Stimulated activated CD4-positive, alpha-beta T cell treated with anti-CD3 and anti-CD28 coated beads, Interleukin-12 subunit alpha, Interleukin-12 subunit beta, amount 100 ng/mL, for 48 hours (primary cell): ENCODE data around the gene IRGQ.
"Not testable (repeated sequence)": the region's sequence is repeated elsewhere in the genome, so short reads cannot be mapped to it uniquely, and the experiment has no call there.

Experiments used
- DNase-seq, 3 donors: peaks; one replicate each; pipeline ENCODE4 v3.0.0-alpha.2; 2020; ENCODE audit warnings: low read depth in 2 of 3, low spot score in 1 of 3

IRGQ gene

GRCh38 chr19:43624933-43625332 is 29.0 kb upstream of the IRGQ start:
- DNase-seq = peak; percentile 78 to 84 (median 81)

GRCh38 chr19:43623889-43624670 is 28.1 kb upstream of the IRGQ start:
- DNase-seq = no peak

GRCh38 chr19:43622956-43623355 is 27.0 kb upstream of the IRGQ start:
- no peak for DNase-seq

GRCh38 chr19:43622070-43622469 is 26.1 kb upstream of the IRGQ start:
- DNase-seq = no peak

GRCh38 chr19:43620061-43621001 is 24.4 kb upstream of the IRGQ start:
- DNase-seq = no peak

DNA sequence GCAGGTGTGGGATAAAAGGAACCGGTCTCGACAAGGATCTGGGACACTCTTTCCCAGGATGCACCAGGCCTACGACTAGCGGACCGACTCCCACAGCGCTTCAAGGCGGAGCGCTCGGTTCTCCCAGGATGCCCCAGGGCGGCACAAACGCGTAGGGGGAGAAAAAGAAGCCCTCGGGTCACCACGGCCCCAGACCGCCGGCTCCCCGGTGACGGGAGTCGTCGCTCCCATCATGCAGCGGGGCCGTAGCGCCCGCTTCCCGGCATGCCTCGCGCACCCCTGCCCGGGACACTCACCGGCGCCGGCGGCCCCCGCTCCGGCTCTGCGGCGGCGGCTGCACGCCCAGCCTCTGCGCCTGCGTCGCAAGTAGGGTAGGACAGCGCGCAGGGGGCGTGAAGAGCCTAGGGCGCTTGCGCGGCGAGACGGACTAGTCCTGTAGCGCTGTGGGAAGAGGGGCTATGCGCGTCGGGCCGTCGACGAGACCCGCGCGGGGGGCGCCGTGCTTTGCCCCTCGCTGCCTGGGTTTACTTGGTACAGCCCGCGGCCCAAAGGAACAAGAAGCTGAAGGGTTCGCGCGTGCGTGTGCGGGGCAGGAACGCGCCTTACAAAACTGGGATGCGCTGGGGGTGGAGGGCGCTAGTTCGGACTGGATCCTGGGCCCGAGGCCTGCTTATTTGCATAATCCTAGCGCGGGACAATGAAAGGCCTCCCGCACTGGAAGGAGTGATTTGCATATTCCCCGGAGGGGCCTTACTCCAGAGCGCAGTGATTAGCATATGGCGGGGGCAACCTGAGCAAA is 23.5 kb upstream of the IRGQ start, which contains the start of gene ZNF428:
ZNF428 (minus strand) TSS at position 368 of the 799 bp plus-strand sequence. CDS start 5,325 bp downstream, outside the sequence.
- DNase-seq = peak; percentile 69 to 84 (median 81)

GRCh38 chr19:43618921-43619261 is 23.0 kb upstream of the IRGQ start:
- DNase-seq = peak; percentile 39 to 52 (median 46)

DNA sequence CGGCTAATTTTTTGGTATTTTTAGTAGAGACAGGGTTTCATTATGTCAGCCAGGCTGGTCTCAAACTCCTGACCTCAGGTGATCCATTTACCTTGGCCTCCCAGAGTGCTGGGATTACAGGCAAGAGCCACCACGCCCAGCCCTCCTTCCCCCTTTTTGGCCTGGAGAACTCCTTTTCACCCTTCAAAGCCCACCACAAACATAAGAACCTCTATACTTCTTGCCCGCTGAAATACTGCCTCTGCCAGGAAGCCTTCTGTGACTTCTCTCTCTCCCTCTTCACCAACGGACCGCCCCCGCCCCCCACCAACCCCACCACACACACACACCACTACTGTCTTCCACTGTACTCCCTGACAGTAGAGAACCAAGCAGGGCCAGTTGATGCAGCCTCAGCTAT is 21.0 kb upstream of the IRGQ start:
- no peak for DNase-seq

DNA sequence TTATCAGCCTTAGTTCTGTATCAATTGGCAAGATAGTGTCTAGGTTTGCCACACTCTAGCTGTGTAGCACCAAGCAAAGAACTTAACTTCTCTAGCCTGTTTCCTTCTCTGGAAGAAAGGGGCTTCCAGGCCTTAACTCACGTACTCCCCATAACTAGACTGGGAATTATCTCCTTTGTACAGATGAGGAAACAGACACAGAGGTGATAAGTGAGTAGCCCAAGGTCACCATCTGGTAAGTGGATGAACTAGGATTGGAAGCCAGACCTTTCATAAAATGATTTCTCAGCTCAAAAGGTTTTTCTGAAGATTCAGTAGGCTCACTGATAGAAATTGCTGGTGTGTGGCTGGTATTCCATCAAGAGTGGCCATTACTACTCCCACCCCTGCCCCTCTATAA is 20.4 kb upstream of the IRGQ start:
- no peak for DNase-seq

GRCh38 chr19:43612374-43612773 is 16.4 kb upstream of the IRGQ start:
- no peak for DNase-seq

DNA sequence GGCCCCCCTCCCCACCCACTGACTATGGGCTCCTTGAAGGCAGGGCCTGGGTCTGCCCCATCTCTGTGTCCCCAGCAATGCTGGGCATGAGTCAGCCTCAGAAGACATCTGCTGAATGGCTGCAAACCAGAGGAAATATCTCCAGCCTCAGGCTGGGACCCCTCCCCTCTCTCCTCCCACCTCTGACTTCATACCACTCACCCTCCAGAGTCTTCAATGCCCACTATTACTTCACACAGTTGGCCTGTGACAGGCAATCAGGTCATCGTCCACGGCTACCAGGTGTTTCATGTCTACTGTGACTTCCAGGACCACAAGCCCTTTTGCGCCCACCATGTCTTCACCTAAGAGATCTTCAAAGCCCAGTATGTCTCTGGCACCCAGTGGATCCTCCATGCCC is 15.9 kb upstream of the IRGQ start, which contains the start of gene SRRM5:
SRRM5 (plus strand) TSS at position 301 of the 400 bp plus-strand sequence; CDS start at position 335, 34 bp downstream.
- no peak for DNase-seq

DNA sequence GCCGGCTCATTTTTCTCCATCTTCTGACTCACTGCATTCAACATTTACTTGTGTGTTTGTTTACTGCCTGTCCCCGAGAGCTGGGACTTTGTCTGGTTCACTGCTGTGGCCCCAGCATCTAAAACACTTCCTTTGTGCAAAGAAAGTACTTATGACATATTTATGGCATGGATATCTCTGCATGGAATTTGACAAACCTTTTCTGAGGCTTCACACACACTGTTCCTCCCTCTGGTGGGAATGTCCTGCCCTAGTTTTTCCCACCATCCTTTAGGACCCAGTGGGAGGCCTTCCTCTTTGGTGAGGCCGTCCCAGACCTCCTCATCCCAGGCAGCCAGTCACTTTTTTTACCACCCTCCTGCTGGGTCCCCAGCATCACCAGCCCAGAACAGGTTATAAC is 14.6 kb upstream of the IRGQ start:
- DNase-seq = no peak

DNA sequence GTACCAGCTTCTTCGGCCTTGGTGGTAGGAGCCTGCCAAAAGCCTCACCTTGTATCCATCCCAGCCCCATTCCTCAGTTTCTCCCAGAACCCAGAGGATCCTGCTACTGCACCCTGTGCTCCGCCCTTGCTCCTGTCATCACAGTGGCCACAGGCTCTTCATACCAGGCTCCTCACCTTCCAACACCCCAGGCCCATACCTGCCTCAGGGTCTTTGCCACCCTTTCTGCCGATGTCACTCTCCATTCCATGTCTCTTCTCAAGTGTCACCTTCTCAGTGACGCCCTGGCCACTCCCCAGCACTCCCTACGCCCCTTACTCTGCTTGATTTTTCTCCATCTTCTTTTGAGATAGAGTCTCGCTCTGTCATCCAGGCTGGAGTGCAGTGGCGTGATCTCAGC is 13.9 kb upstream of the IRGQ start:
- no peak for DNase-seq

GRCh38 chr19:43607238-43608205 is 11.6 kb upstream of the IRGQ start:
- no peak for DNase-seq

DNA sequence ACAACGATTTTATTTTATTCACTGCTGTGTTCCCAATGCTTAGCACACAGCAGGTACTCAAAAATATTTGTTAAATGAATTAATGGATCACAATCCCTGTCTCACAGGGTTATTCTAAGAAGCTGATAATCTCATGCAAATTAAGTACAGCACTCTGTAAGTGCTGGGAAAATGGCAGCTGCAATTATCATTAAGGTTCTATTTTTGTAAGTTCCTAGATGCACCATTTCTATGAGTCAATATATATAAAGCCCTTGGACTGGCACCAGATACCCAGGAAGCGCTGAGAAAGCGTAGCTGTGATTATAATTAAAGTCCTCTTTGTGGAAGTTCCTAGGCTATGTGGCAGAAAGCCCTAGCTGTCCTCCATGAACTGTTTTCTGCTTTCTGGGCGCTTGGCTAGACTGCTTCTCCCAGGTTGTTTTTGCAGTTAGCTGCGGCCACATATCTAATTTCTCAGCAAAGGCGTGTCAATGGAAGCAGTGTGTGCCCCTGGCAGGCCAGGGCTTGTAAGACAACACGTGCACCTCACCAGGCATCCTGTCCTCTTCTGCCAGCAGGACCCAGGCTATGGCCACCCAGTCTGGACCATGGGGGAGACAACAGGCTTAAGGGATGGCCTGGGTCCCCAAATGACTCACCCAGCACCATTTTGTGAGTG is 10.8 kb upstream of the IRGQ start:
- DNase-seq = no peak

DNA sequence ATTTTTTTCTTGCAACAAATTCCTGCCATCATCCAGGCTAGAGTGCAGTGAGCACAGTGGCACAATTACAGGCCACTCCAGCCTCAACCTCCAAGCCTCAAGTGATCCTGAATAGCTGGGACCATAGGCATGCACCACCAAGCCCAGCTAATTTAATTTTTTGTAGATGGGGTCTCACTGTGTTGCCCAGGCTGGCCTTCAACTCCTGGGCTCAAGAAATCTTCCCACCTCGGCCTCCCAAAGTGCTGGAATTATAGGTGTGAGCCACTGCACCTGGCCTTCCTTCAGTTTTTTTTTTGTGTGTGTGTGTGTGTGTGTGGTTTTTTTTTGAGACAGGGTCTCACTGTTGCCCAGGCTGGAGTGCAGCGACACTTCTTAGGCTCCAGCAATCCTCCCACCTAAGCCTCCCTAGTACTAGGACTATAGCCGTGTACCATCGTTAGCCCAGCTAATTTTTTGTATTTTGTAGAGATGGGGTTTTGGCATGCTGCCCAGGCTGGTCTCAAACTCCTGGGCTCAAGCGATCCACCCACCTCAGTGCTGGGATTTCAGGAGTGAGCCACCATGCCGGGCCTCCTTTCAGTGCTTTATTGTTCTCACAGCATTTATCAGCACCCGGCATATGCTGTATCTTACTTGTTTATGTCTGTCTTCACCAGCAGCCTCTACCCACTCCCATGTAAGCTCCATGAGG is 10.1 kb upstream of the IRGQ start:
- DNase-seq = no peak

DNA sequence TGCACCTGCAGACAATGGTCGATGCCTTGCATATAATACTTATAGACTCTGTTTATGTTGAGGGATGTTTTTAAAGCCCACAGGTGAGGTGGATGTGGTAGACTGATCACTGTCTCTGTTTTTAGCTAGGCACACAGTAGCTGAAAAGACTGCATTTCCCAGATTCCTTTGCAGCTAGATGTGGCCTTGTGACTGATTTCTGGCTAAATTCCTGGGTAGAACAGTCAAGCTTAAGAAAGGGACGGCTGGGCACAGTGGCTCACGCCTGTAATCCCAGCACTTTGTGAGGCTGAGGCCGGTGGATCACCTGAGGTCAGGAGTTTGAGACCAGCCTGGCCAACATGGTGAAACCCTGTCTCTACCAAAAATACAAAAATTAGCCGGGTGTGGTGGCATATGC is 4.4 kb upstream of the IRGQ start:
- not testable (repeated sequence) for DNase-seq

GRCh38 chr19:43599635-43600295 is 3.8 kb upstream of the IRGQ start:
- no peak for DNase-seq
